ENCODE data around the gene CSF3. TPM values are rescaled to one million over a fixed set of nuclear protein-coding genes. Genes with fewer than 3 reads are reported as not detected.

The CSF3 gene
- total RNA-seq, 2 experiments from 2014 or later: not detected

DNA sequence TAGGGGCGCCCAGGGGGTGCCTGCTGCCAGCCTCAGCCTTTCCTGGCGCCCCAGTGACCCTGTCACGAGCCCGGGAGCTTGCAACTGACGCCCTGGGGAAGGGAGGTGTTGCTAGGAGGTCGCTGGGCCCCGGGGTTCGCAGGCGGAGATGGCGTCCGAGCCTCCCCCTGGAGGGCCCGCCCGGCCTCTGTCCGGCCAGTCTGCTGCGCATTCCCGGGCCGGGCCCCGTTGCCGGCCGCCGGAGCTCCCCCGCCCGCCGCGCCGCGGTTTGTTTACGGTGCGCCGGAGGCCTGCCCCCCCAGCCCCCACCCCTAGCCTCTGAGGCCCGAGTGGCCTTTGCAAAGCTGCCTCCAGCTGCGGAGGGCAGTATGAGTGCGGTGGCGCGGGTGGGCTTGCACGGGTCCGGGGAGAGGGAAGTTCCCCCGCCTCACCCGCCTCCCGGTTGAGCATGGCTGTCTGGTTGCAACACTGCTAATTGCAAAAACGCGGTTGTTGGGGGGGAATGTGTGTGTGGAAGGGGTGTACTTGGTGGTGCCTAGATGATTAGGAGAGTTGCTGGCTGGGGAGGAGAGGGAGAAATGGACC, 48.0 kb downstream of the CSF3 start:
- ATAC-seq (ENCODE audit: poor library complexity) (peak; percentile 14), DNase-seq (peak in 5 of 14 experiments; percentile 27 to 62 (median 42))
- Mint-ChIP-seq H3K27ac (peak overlapping the region; percentile 96), H3K36me3 (ENCODE audit: low read depth) (peaks cover 12% of the 10 kb centered on the region), H3K27me3 (no peaks in the 10 kb centered on the region), H3K9me3 (no peaks in the 10 kb centered on the region), H3K4me1 (ENCODE audit: low read depth) (peaks cover 57% of the 10 kb centered on the region), H3K4me3 (peak overlapping the region; percentile 93)
- Histone ChIP-seq H3K9me3 (ENCODE audit: control insufficient read depth in 1 of 2, insufficient read depth in 1 of 2, low read length in 2 of 2) (no peaks in the 10 kb centered on the region), H3K36me3 (ENCODE audit: insufficient read depth, low read length) (no peaks in the 10 kb centered on the region), H3K27ac (ENCODE audit: low read depth in 1 of 2, low read length in 2 of 2) (peak overlapping the region in 1 of 2 donors; percentile 69), H3K27me3 (ENCODE audit: control insufficient read depth in 1 of 2, insufficient read depth in 2 of 2, low read length in 2 of 2) (peaks cover 0 to 2% of the 10 kb centered on the region in 2 experiments), H3K4me1 (ENCODE audit: insufficient read depth, low read length) (peaks cover 56% of the 10 kb centered on the region), H3K4me3 (ENCODE audit: low read length) (peak overlapping the region; percentile 86)
- no peak for TF ChIP-seq CTCF (IDR thresholded peaks at IDR 0.05)
- intact Hi-C loops (cut with DNase I, micrococcal nuclease): loop anchor here (2.0 to 5.0 kb wide), 6 partner anchors 24 to 106 kb away; partner anchors contain the start of gene CASC3 (in 1 of the 2)
- POLR2A ChIA-PET: interaction anchor here (0.6 to 4.8 kb wide), 11 partner anchors 9 to 77 kb away, joined by 3 to 48 read pairs (median 6); partner anchors contain the start of genes CASC3, MED24 and NR1D1
- CTCF ChIA-PET: interaction anchor here (0.8 to 5.8 kb wide), 8 partner anchors 9 to 128 kb away, joined by 3 to 38 read pairs (median 6); partner anchors contain the start of gene MED24

- Mint-ChIP-seq H3K4me1 (ENCODE audit: low read depth) (peaks cover 64% of the 10 kb centered on the region), H3K36me3 (ENCODE audit: low read depth) (peaks cover 12% of the 10 kb centered on the region), H3K27ac (peak overlapping the region; percentile 96), H3K4me3 (peak overlapping the region; percentile 93), H3K27me3 (no peaks in the 10 kb centered on the region), H3K9me3 (no peaks in the 10 kb centered on the region)
- ATAC-seq (ENCODE audit: poor library complexity) (peak; percentile 21), DNase-seq (peak in 3 of 14 experiments; percentile 30 to 60 (median 43))
- no peaks in the 10 kb centered on the region for H3K9me3 ChIP-seq (ENCODE audit: control insufficient read depth in 1 of 2, insufficient read depth in 1 of 2, low read length in 2 of 2)
- H3K4me1 ChIP-seq (ENCODE audit: insufficient read depth, low read length): peaks cover 63% of the 10 kb centered on the region
- no peaks in the 10 kb centered on the region for H3K36me3 ChIP-seq (ENCODE audit: insufficient read depth, low read length)
- peak overlapping the region; percentile 86 for H3K4me3 ChIP-seq (ENCODE audit: low read length)
- POLR2A ChIA-PET: interaction anchor here (0.8 to 4.8 kb wide), 10 partner anchors 9 to 60 kb away, joined by 4 to 48 read pairs (median 12); partner anchors contain the start of genes MED24 and NR1D1
- intact Hi-C loops (cut with DNase I, micrococcal nuclease): loop anchor here (2.0 to 5.0 kb wide), 6 partner anchors 23 to 105 kb away; partner anchors contain the start of gene CASC3 (in 1 of the 2)
- peaks cover 0 to 2% of the 10 kb centered on the region in 2 experiments for H3K27me3 ChIP-seq (ENCODE audit: control insufficient read depth in 1 of 2, insufficient read depth in 2 of 2, low read length in 2 of 2)
- CTCF ChIA-PET: interaction anchor here (1.1 to 5.8 kb wide), 9 partner anchors 10 to 104 kb away, joined by 5 to 38 read pairs (median 7); partner anchors contain the start of gene MED24
- TF ChIP-seq CTCF (IDR thresholded peaks at IDR 0.05): no peak
- H3K27ac ChIP-seq (ENCODE audit: low read depth in 1 of 2, low read length in 2 of 2): peak overlapping the region in 1 of 2 donors; percentile 69
Measured at GRCh38 chr17:40063901-40064531, 48.8 kb downstream of the CSF3 start.

DNA sequence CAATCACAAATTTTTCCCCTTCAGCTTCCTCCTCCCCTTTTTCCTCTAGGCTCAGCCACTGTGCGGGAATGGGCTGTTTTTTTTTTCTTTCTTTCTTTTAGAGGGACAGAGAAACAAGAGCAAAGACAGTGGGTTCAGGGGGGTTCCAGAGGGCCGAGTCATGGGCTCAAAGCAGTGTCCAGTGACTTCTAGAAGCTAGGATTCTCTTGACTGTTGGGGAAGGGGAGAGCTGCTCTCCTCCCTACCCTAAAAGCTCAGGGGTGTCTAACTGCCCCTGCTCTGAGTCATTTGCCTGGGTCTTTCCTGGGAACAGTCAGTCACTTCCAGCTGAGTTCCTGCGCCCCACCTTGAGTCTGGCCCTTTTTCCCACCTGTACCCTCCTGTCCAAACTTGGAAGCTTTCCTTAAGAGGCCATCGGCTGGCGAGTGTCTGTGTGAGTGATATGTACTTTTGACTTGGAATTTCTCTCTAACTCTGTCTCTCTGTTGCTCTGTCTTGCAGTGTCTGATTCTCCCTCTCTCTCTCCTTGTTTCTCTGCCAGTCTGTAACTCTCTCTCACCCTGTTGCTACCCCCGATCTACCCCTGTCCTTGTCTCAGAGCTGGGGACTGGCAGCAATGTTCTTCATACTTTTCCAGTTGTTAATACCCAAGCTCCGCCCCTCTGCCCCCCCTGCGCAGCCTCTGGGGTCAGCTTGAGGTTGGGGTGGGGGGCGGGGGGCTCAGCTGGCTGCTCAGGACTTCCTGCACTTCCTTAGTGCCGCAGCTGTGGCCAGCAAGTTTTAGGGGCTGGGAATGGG, 49.9 kb downstream of the CSF3 start:
- Histone ChIP-seq H3K9me3 (ENCODE audit: control insufficient read depth in 1 of 2, insufficient read depth in 1 of 2, low read length in 2 of 2) (no peaks in the 10 kb centered on the region), H3K4me3 (ENCODE audit: low read length) (peak overlapping the region; percentile 86), H3K36me3 (ENCODE audit: insufficient read depth, low read length) (no peaks in the 10 kb centered on the region), H3K4me1 (ENCODE audit: insufficient read depth, low read length) (peaks cover 75% of the 10 kb centered on the region), H3K27ac (ENCODE audit: low read depth in 1 of 2, low read length in 2 of 2) (peak overlapping the region in 1 of 2 donors; percentile 50), H3K27me3 (ENCODE audit: control insufficient read depth in 1 of 2, insufficient read depth in 2 of 2, low read length in 2 of 2) (peaks cover 0 to 2% of the 10 kb centered on the region in 2 experiments)
- Mint-ChIP-seq H3K36me3 (ENCODE audit: low read depth) (peaks cover 12% of the 10 kb centered on the region), H3K27ac (peak overlapping the region; percentile 96), H3K4me3 (peak overlapping the region; percentile 93), H3K9me3 (no peaks in the 10 kb centered on the region), H3K27me3 (no peaks in the 10 kb centered on the region), H3K4me1 (ENCODE audit: low read depth) (peaks cover 76% of the 10 kb centered on the region)
- ATAC-seq (ENCODE audit: poor library complexity) (no peak), DNase-seq (no peak)
- ChIA-PET POLR2A (interaction anchor here (0.6 to 4.8 kb wide), 10 partner anchors 8 to 59 kb away, joined by 3 to 48 read pairs (median 10); partner anchors contain the start of genes MED24 and NR1D1), CTCF (interaction anchor here (1.2 to 5.8 kb wide), 5 partner anchors 10 to 103 kb away, joined by 5 to 38 read pairs (median 13); partner anchors contain the start of gene MED24)
- intact Hi-C loops (cut with DNase I, micrococcal nuclease): loop anchor here in 1 of 2 experiments (5.0 kb wide), 2 partner anchors 32 to 47 kb away; no protein-coding TSS in a partner anchor
- TF ChIP-seq CTCF (IDR thresholded peaks at IDR 0.05): no peak
